Epithelial cell of esophagus (primary cell): ENCODE results near the gene CKB.

ENCODE experiments used
- DNase-seq: peaks from one replicate; pipeline ENCODE4 v3.0.0; 2010; ENCODE audit warnings: low read depth
- H3K4me3 ChIP-seq: 2 replicates; pipeline ENCODE4 v1.5.1; 2011; ENCODE audit warnings: mild to moderate bottlenecking, low read length, control low read depth
- TF ChIP-seq, protein P1 (sequence below): IDR thresholded peaks from 2 replicates; pipeline ENCODE4 v1.5.1; 2011; ENCODE audit warnings: low read depth, mild to moderate bottlenecking, low read length, control low read depth, inconsistent platforms; ENCODE audit not compliant: insufficient read depth; ENCODE audit errors: missing control alignments

CKB gene

GRCh38 chr14:103562179-103562428 is 39.5 kb upstream of the CKB start:
- DNase-seq: no peak
- TF ChIP-seq, protein P1, sequence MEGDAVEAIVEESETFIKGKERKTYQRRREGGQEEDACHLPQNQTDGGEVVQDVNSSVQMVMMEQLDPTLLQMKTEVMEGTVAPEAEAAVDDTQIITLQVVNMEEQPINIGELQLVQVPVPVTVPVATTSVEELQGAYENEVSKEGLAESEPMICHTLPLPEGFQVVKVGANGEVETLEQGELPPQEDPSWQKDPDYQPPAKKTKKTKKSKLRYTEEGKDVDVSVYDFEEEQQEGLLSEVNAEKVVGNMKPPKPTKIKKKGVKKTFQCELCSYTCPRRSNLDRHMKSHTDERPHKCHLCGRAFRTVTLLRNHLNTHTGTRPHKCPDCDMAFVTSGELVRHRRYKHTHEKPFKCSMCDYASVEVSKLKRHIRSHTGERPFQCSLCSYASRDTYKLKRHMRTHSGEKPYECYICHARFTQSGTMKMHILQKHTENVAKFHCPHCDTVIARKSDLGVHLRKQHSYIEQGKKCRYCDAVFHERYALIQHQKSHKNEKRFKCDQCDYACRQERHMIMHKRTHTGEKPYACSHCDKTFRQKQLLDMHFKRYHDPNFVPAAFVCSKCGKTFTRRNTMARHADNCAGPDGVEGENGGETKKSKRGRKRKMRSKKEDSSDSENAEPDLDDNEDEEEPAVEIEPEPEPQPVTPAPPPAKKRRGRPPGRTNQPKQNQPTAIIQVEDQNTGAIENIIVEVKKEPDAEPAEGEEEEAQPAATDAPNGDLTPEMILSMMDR: no peak
- peak overlapping the region; percentile 92 for H3K4me3 ChIP-seq

DNA sequence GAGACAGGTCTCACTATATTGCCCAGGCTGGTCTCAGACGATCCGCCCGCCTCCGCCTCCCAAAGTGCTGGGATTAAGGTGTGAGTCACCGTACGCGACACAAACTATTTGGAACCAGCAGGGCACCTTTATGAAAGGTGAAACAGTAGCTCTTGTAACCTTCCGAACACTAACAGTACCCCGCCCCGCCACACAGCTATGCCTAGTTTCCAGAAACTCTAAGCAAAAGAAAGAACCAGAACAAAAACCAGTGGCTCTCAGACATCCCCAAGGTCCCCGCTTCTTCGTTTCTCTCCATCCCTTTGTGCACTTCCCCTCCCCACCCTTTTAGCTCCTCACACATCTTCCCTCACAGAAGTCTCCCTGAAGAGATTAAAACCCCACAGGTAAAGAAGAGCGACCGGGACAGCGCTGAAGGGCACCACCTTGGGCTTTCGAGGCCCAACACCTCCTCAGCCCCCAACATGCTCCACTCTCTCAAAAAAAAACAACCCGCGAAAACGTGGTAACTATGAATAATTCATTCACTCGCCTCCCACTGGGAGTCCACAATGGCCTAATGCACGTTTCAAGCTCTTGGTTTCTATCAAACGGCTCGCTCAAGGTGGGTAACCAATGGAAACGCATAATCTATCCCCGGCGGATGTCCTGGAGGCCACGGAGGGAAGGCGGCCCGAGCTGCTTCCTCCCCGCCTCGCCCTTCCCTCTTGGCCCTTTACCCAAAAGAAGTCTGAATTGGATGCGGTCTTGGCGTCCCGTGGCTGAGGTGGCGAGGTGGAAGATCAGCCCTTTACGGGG is 39.0 kb upstream of the CKB start:
- TF ChIP-seq, protein P1: no peak
- DNase-seq: peak; percentile 63
- H3K4me3 ChIP-seq: peak overlapping the region; percentile 92

GRCh38 chr14:103560691-103561090 is 38.1 kb upstream of the CKB start:
- no peak for DNase-seq
- H3K4me3 ChIP-seq: peak overlapping the region; percentile 92
- TF ChIP-seq, protein P1: no peak

GRCh38 chr14:103559766-103560165 is 37.1 kb upstream of the CKB start:
- no peak overlapping the region for H3K4me3 ChIP-seq
- TF ChIP-seq, protein P1: no peak
- DNase-seq: no peak

GRCh38 chr14:103558071-103558882 is 35.6 kb upstream of the CKB start:
- peak; percentile 68 for DNase-seq
- TF ChIP-seq, protein P1: no peak
- H3K4me3 ChIP-seq: no peak overlapping the region

DNA sequence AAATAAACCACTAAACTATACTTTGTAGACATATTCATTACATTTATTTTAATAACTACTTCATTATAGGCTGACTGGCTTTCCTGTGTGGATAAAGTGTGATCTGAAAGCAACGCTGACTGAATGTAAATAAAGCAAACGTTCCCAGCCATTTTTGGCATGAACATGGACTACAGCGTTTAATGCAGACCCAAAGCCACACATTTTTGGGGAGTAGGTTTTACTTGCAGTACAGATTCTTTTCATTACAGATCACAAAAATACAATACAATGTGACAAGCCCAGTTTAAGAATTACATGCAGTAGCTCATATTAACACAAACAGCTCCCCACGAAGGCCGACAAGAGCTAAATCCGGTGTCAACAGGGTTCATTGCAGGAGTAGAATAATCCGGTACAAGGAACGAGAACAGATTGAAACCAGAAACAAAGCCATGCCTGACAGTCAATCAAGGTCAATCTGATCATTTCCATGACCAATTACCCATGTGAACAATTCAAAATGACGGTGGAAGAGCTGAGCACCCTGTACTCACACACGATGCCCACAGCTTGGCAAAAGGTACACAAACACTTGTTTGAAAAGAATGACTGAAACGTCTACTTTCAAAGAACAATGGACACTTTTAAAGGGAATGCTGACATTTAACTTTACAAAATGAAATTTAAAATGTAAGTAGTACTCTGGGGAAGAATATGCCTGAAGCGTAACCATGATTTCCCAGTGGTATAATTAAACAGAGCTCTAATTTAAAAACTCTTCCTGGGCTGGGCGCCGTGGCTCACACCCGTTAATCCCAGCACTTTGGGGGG is 34.5 kb upstream of the CKB start:
- DNase-seq: no peak
- no peak overlapping the region for H3K4me3 ChIP-seq
- TF ChIP-seq, protein P1: no peak
